ENCODE data around the gene MARF1. TPM values are rescaled to one million over a fixed set of nuclear protein-coding genes. Genes with fewer than 3 reads are reported as not detected.

The MARF1 gene
- total and polyA plus RNA-seq, 2 of the 8 experiments (the other 6 are each of a cell fraction or from before 2014, with no cell fraction given) = 5.6 to 31.4 TPM

- Histone ChIP-seq H2BK5ac (ENCODE audit: low read depth, low read length) (no peak overlapping the region), H3K4me1 (replicated peaks in 1 of 4; ENCODE audit: control insufficient read depth in 3 of 4, insufficient read depth in 4 of 4, low read length in 3 of 4) (no peaks in the 10 kb centered on the region), H4K8ac (ENCODE audit: extremely low read depth, insufficient read depth, low read length) (no peak overlapping the region), H2BK120ac (replicated peaks; ENCODE audit: low read depth, low read length) (no peak overlapping the region), H3K4me2 (ENCODE audit: insufficient read depth in 1 of 2, low read depth in 2 of 2, low read length in 2 of 2) (no peak overlapping the region), H3K14ac (ENCODE audit: insufficient read length) (no peak overlapping the region), H3K36me3 (ENCODE audit: control insufficient read depth in 2 of 4, insufficient read depth in 4 of 4, low read length in 3 of 4) (peaks cover 4 to 46% (median 39%) of the 10 kb centered on the region in 4 experiments; a peak in 7 of 8 replicates), H3K56ac (replicated peaks; ENCODE audit: insufficient read length, low read depth, low read length) (no peak overlapping the region), H3K18ac (ENCODE audit: extremely low read depth, low read length) (no peak overlapping the region), H3K27me3 (replicated peaks in 1 of 4; ENCODE audit: control insufficient read depth in 3 of 4, extremely low read depth in 1 of 4, insufficient read depth in 3 of 4, low read length in 3 of 4) (no peaks in the 10 kb centered on the region), H2BK20ac (ENCODE audit: low read length) (no peak overlapping the region), H3K79me1 (ENCODE audit: low read depth, low read length) (no peaks in the 10 kb centered on the region), H3K9ac (replicated peaks in 1 of 4; ENCODE audit: extremely low read depth in 1 of 4, low read depth in 3 of 4, low read length in 3 of 4) (no peak overlapping the region), H2AFZ (ENCODE audit: low read length) (no peak overlapping the region), H4K5ac (ENCODE audit: insufficient read length, low read depth, low read length) (no peak overlapping the region), H2AK5ac (ENCODE audit: low read depth, low read length) (no peak overlapping the region), H3K4ac (replicated peaks; ENCODE audit: insufficient read length, low read depth, low read length) (no peak overlapping the region), H2BK12ac (ENCODE audit: low read depth, low read length) (no peak overlapping the region), H3K9me3 (ENCODE audit: insufficient read depth in 2 of 2, low read depth in 1 of 2, low read length in 1 of 2) (no peaks in the 10 kb centered on the region), H4K20me1 (replicated peaks in 1 of 2; ENCODE audit: control insufficient read depth in 1 of 2, insufficient read depth in 2 of 2, low read length in 2 of 2) (peaks cover 2 to 3% of the 10 kb centered on the region in 2 experiments), H2BK15ac (ENCODE audit: low read length) (no peak overlapping the region), H3K23me2 (ENCODE audit: low read depth, low read length) (no peaks in the 10 kb centered on the region), H3K4me3 (ENCODE audit: extremely low read depth in 1 of 4, insufficient read depth in 2 of 4, low read depth in 3 of 4, low read length in 4 of 4) (no peak overlapping the region), H3K79me2 (ENCODE audit: control insufficient read depth in 1 of 2, insufficient read depth in 2 of 2, low read length in 2 of 2) (no peaks in the 10 kb centered on the region), H3K23ac (ENCODE audit: insufficient read length) (no peak overlapping the region), H3K27ac (ENCODE audit: low read depth, low read length) (no peak overlapping the region), H4K91ac (replicated peaks; ENCODE audit: insufficient read length, low read length) (no peak overlapping the region)
- WGBS, 2 experiments (ENCODE audit: extremely low coverage in 1 of 2, insufficient coverage in 1 of 2, insufficient read length in 1 of 2, insufficient replicate concordance in 2 of 2, low coverage in 1 of 2, low lambda C conversion rate in 2 of 2, missing lambda C conversion rate in 1 of 2) = 82% methylated on average over 4 of the region's 4 CpGs; no CpG with 5 or more reads in 1 of the 2 experiments
- FAIRE-seq (no peak), DNase-seq (ENCODE audit: low read depth in 1 of 2, low spot score in 2 of 2) (no peak)
- POLR2A ChIA-PET (ENCODE audit: partially characterized antibody) = no interaction called here
- CTCF ChIA-PET (ENCODE audit: partially characterized antibody) = no interaction called here
- TF ChIP-seq HDAC6 (IDR thresholded peaks at IDR 0.05; ENCODE audit: low read depth, low read length) (no peak), E2F6 (IDR thresholded peaks at IDR 0.05) (no peak), NANOG (IDR thresholded peaks at IDR 0.05; ENCODE audit: insufficient read depth, low read depth, low read length, poor library complexity, severe bottlenecking) (no peak), EGR1 (IDR thresholded peaks at IDR 0.05; ENCODE audit: borderline replicate concordance, low read depth, low read length) (no peak), MAX (IDR thresholded peaks at IDR 0.05) (no peak), MAFK (IDR thresholded peaks at IDR 0.05; ENCODE audit: low read depth, low read length) (no peak), TAF1 (IDR thresholded peaks at IDR 0.05; ENCODE audit: low read depth, low read length) (no peak), CHD2 (IDR thresholded peaks at IDR 0.05; ENCODE audit: low read length) (no peak), EZH2 (IDR thresholded peaks at IDR 0.05; ENCODE audit: low read depth, low read length, severe bottlenecking) (no peak)
Measured at GRCh38 chr16:15618392-15618791, 24.6 kb downstream of the MARF1 start.

Measured in H1 (cell line).